GM12891 (cell line): ENCODE results near the gene RNF217.

Source experiments
- PAX5 ChIP-seq: IDR thresholded peaks from 2 replicates; pipeline ENCODE4 v1.6.1; 2011; ENCODE audit warnings: low read length, moderate library complexity, mild to moderate bottlenecking; ENCODE audit not compliant: insufficient read depth, severe bottlenecking
- POLR2A ChIP-seq: IDR thresholded peaks from 2 replicates; pipeline ENCODE4 v1.6.1; 2011; ENCODE audit warnings: low read depth, low read length, control low read depth
- POLR2AphosphoS5 ChIP-seq: IDR thresholded peaks from 2 replicates; pipeline ENCODE4 v1.6.1; 2011; ENCODE audit warnings: low read depth, low read length, control low read depth
- POU2F2 ChIP-seq: IDR thresholded peaks from 2 replicates; pipeline ENCODE4 v1.6.1; 2011; ENCODE audit warnings: low read depth, mild to moderate bottlenecking, control low read depth, low read length, moderate library complexity
- SPI1 ChIP-seq: IDR thresholded peaks from 2 replicates; pipeline ENCODE4 v1.6.1; 2011; ENCODE audit warnings: low read depth, low read length, control low read depth
- TAF1 ChIP-seq: IDR thresholded peaks from 2 replicates; pipeline ENCODE4 v1.6.1; 2011; ENCODE audit warnings: low read depth, low read length, control low read depth

GRCh38 chr6:124958149-124958548 lies 4.1 kb upstream of the RNF217 start:
- TF ChIP-seq TAF1 (no peak), POLR2A (no peak), POLR2AphosphoS5 (no peak), SPI1 (no peak), POU2F2 (no peak), PAX5 (no peak)
